GM21526 (cell line): ENCODE results near the gene ZNF124.

Source experiments
- ATAC-seq: cut with Tn5 transposase; IDR thresholded peaks from one replicate; pipeline ENCODE4 v1.9.1; 2021; ENCODE audit warnings: moderate library complexity; ENCODE audit not compliant: unreplicated experiment, low FRiP score

ZNF124 gene

DNA sequence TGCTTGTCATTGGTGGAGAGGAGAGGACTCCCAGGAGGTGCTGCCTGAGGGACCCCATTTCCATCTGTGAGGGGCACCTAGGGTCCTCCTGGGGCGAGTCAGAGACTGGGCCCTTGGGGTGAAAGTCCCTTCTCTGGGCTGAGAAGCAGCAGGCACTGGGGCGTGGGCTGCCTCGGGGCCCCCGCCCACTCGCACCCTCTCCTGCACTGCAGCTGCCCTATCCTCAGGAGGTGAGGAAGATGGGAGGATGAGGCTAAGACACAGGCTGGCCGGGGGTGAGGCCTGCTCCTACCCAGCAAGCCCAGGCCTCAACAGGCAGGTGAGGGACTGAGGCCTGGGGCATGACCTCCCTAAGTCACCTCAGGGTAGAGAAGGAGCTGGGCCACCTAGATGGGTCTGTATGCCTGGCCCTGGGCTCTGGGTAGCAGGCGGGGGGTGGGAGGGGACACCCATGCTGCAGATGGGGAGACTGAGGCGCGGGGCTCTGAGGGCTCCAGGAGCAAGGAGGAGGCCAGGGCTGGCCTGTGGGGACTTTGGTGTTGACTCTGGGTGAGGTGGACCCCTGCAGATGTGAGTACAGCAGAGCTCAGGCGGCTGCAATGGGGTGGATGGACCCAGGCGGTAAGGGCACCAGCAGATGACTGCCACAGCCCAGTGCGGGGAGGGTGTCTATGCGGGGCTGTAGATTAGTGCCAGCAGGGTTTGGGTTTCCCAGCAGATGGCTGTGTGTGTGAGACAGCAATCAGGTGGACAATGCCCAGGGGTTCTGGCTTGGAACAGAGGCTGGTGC lies 57.3 kb downstream of the ZNF124 start:
- ATAC-seq = no peak

DNA sequence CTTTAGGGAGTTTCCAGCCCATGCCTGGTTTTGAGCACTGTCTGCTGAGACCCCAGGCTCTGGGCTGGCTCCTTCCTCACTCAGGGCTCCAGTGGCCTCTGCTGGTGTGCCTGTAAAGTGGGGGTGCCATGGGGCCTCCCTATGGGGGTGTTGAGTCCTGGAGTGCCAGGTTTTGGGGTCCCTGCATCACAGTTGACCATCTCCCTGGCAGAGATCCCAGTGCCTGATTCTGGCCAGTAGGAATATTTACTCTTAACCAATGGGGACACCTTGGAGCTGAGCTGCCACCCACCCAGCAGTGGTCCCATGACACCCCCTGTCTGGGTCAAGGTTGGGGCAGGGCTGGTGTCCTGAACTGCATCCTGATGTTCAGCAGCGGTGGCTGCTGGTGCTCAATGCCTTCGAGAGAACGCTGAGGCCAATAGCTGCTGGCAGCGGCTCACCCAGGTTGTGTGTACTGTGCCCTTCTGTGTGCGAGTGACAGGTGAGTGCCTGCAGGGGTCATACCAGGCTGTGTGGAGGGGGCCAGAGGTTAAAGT lies 58.0 kb downstream of the ZNF124 start:
- ATAC-seq = no peak

DNA sequence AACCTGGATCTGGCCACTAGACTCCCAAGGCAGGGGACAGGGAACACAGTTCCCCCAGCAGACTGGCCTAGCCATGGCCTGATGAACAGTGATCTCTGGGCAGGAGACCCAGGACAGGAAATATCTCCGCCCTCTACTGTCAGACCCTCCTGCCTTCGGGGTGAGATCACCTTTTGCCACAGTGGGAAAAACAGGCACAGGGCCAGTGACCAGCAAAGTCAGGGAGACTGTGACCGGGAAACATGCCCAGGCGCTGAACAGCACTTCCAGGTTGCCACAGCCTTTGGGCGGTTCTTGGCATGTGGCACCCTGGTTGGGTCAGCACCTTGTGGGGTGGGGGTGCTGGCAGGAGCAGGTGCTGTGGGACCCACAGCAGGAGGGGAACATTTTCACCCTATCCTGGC lies 58.7 kb downstream of the ZNF124 start:
- ATAC-seq = no peak

DNA sequence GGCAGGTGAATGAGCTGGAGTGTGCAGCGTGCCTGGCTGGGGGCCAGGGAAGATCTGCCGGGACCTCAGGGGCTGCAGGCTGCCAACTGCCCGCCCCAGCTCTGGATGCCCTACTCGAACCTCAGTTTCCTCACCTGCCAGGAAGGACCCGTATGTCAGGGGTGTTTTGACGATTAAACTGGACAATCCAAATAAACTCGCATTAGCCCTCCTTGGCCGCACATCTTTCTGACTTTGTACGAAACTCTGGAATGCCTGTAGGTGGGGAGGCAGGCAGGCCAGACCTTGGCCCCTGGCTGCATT lies 59.4 kb downstream of the ZNF124 start:
- ATAC-seq = no peak

- ATAC-seq = no peak
Observed at GRCh38 chr1:247111700-247112478, 59.9 kb downstream of the ZNF124 start.

DNA sequence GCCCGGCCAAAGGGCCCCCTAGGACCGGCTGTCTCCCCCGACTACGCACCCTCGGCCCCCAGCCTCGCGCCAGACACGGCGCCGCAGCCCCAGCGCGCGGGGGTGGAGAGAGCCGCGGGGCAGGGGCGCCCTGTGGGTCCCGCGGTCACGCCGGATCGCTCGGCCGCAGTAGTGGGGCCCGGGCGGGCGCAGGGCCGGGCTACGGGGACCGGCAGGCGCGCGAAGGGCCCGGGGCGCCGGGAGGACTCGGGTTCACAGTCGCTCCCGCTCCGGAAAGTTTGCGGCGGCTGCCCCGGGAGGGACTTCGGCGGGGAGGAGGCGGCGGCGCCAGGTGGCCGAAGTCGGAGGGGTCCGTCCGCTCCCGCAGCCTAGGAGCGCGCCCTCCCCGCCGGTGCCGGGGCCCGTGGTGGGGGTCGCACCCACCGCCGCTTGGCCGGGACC lies 60.5 kb downstream of the ZNF124 start:
- ATAC-seq = no peak

GRCh38 chr1:247110627-247111258 lies 61.1 kb downstream of the ZNF124 start:
- ATAC-seq = no peak

GRCh38 chr1:247107694-247108093 lies 64.1 kb downstream of the ZNF124 start:
- ATAC-seq = no peak

DNA sequence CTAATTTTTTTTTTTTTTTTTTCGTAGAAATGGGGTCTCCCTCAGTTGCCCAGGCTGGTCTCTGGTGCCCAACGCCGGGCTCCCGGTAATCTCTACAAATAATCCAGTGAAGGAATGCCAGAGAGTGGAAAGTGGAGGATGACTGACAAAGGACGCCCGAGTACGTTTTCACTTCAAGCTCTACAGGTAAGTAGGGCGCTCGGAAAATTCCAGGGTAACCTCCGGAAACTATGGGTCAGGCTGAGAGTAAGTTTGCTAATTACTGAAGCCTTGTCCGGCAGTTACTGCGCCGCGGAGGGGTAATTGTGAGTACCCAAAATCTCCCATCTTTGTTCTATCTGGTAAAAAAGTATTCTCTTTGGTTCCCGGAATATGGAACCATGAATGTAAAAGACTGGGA lies 65.9 kb downstream of the ZNF124 start:
- no peak for ATAC-seq
